Astrocyte of the cerebellum (primary cell): Measurements from ENCODE around the gene OGFOD2.
"Not testable (repeated sequence)": the region's sequence is repeated elsewhere in the genome, so short reads cannot be mapped to it uniquely, and the experiment has no call there.

Experiments
- DNase-seq: peaks from one replicate; pipeline ENCODE4 v3.0.0-alpha.2; 2011; ENCODE audit warnings: low read depth
- H3K4me3 ChIP-seq: 2 replicates; pipeline ENCODE4 v1.5.1; 2011; ENCODE audit warnings: mild to moderate bottlenecking, low read depth, low read length, moderate library complexity
- CTCF ChIP-seq: IDR thresholded peaks from 2 replicates; pipeline ENCODE4 v1.5.1; 2012; ENCODE audit warnings: low read length, low read depth, moderate library complexity, mild to moderate bottlenecking; ENCODE audit errors: missing control alignments
- in situ Hi-C: cut with HindIII; loops from 2 replicates; pipeline ENCODE4 v1.10.0; 2017; ENCODE audit warnings: low sequenced_read_pairs

Gene OGFOD2

GRCh38 chr12:123011701-123012100 is 36.7 kb downstream of the OGFOD2 start:
- in situ Hi-C loops, result no loop called here
- DNase-seq, result no peak
- TF ChIP-seq CTCF, result no peak
- H3K4me3 ChIP-seq, result no peak overlapping the region

- in situ Hi-C loops, result no loop called here
- DNase-seq, result no peak
- H3K4me3 ChIP-seq, result no peak overlapping the region
- TF ChIP-seq CTCF, result no peak
These were observed 38.4 kb downstream of the OGFOD2 start for GRCh38 chr12:123013185-123014095.

- H3K4me3 ChIP-seq, in situ Hi-C loops, DNase-seq: not testable (repeated sequence)
These were observed 39.4 kb downstream of the OGFOD2 start for GRCh38 chr12:123014473-123014872.

- DNase-seq, result no peak
- no peak overlapping the region for H3K4me3 ChIP-seq
- in situ Hi-C loops, result no loop called here
- TF ChIP-seq CTCF, result no peak
These were observed 42.7 kb downstream of the OGFOD2 start for GRCh38 chr12:123017753-123018152.

GRCh38 chr12:123019841-123020138 is 44.7 kb downstream of the OGFOD2 start:
- in situ Hi-C loops, result no loop called here
- no peak overlapping the region for H3K4me3 ChIP-seq
- TF ChIP-seq CTCF, result no peak
- DNase-seq, result no peak

GRCh38 chr12:123021688-123022604 is 46.9 kb downstream of the OGFOD2 start:
- in situ Hi-C loops, result no loop called here
- no peak for TF ChIP-seq CTCF
- H3K4me3 ChIP-seq, result no peak overlapping the region
- DNase-seq, result no peak

- no peak overlapping the region for H3K4me3 ChIP-seq
- no peak for TF ChIP-seq CTCF
- in situ Hi-C loops, result no loop called here
- no peak for DNase-seq
These were observed 47.8 kb downstream of the OGFOD2 start for GRCh38 chr12:123022846-123023245.
